GM23248 (cell line): ENCODE results near the gene OAF. TPM values are rescaled to one million over a fixed set of nuclear protein-coding genes. Genes with fewer than 3 reads are reported as not detected.
"Not testable (repeated sequence)": the region's sequence is repeated elsewhere in the genome, so short reads cannot be mapped to it uniquely, and the experiment has no call there.

ENCODE experiments used
- DNase-seq: peaks from one replicate; pipeline ENCODE4 v3.0.0-alpha.2; 2015
- H2AFZ ChIP-seq: fragments of 200-600 bp; sonication (generic); 2 replicates; pipeline ENCODE4 v1.6.1; 2016; ENCODE audit warnings: antibody characterized with exemption
- H3F3A ChIP-seq: fragments of 200-600 bp; sonication (generic); 2 replicates; pipeline ENCODE4 v1.6.1; 2016; ENCODE audit warnings: mild to moderate bottlenecking, antibody characterized with exemption, mixed run types; ENCODE audit not compliant: insufficient read depth
- H3K27ac ChIP-seq: fragments of 200-600 bp; sonication (generic); 2 replicates; pipeline ENCODE4 v1.5.1; 2016; ENCODE audit warnings: mild to moderate bottlenecking
- H3K27me3 ChIP-seq: fragments of 200-600 bp; sonication (generic); replicated peaks from 2 replicates; pipeline ENCODE4 v1.6.1; 2016; ENCODE audit warnings: mild to moderate bottlenecking; ENCODE audit not compliant: insufficient read depth
- H3K36me3 ChIP-seq: fragments of 200-600 bp; sonication (generic); 2 replicates; pipeline ENCODE4 v1.6.1; 2016; ENCODE audit warnings: low read depth, mild to moderate bottlenecking
- H3K4me1 ChIP-seq: fragments of 200-600 bp; sonication (generic); 2 replicates; pipeline ENCODE4 v1.6.1; 2016; ENCODE audit warnings: mild to moderate bottlenecking; ENCODE audit not compliant: insufficient read depth
- H3K4me2 ChIP-seq: fragments of 200-600 bp; sonication (generic); one replicate; pipeline ENCODE4 v1.6.1; 2016; ENCODE audit warnings: mild to moderate bottlenecking; ENCODE audit not compliant: unreplicated experiment
- H3K4me3 ChIP-seq: fragments of 200-600 bp; sonication (generic); 2 replicates; pipeline ENCODE4 v1.5.1; 2016; ENCODE audit warnings: mild to moderate bottlenecking
- H3K79me2 ChIP-seq: fragments of 200-600 bp; sonication (generic); 2 replicates; pipeline ENCODE4 v1.6.1; 2016; ENCODE audit warnings: mild to moderate bottlenecking; ENCODE audit not compliant: insufficient read depth
- H3K9ac ChIP-seq: fragments of 200-600 bp; sonication (generic); 2 replicates; pipeline ENCODE4 v1.6.1; 2016; ENCODE audit warnings: mild to moderate bottlenecking
- H3K9me2 ChIP-seq: fragments of 200-600 bp; sonication (generic); 2 replicates; pipeline ENCODE4 v1.6.1; 2016; ENCODE audit warnings: mixed run types, mild to moderate bottlenecking, moderate library complexity; ENCODE audit not compliant: insufficient read depth
- H3K9me3 ChIP-seq: fragments of 200-600 bp; sonication (generic); one replicate; pipeline ENCODE4 v1.6.1; 2017; ENCODE audit warnings: low read depth
- H4K20me1 ChIP-seq: fragments of 200-600 bp; sonication (generic); 2 replicates; pipeline ENCODE4 v1.6.0; 2016; ENCODE audit not compliant: insufficient read depth
- EZH2 ChIP-seq: fragments of 200-600 bp; sonication (generic); IDR thresholded peaks from 2 replicates; pipeline ENCODE4 v1.6.1; 2018; ENCODE audit warnings: antibody characterized with exemption, mild to moderate bottlenecking; ENCODE audit not compliant: insufficient read depth, poor library complexity, severe bottlenecking
- EZH2phosphoT487 ChIP-seq: fragments of 200-600 bp; sonication (generic); IDR thresholded peaks from 2 replicates; pipeline ENCODE4 v1.6.1; 2018; ENCODE audit warnings: antibody characterized with exemption, moderate library complexity, mild to moderate bottlenecking, low read depth; ENCODE audit not compliant: insufficient read depth
- WGBS, 2 experiments: methylation state at CpG; one replicate each; pipeline ENCODE4 v1.1.6; 2015 to 2017; ENCODE audit warnings: low lambda C conversion rate in 2 of 2, low coverage in 1 of 2; ENCODE audit errors: missing lambda C conversion rate in 2 of 2; 5-methylcytosine and 5-hydroxymethylcytosine counted together
- in situ Hi-C: fragments of 300-500 bp; cut with MboI; formaldehyde crosslinking; loops from 2 replicates; pipeline ENCODE4 v1.15.0; 2020
- polyA plus RNA-seq: library from polyadenylated mRNA; unstranded; fragments of >200 nt; fragmentation: Nextera tagmentation; extraction: Ambion mirVana; gene quantifications from 2 replicates; pipeline ENCODE4 v1.2.1, GENCODE V29; 2016
- total RNA-seq: library from RNA; depleted of rRNA; stranded (reverse); fragments of >200 nt; shearing (Covaris generic); gene quantifications from 2 replicates; pipeline ENCODE4 v1.2.3, GENCODE V29; 2014

Gene OAF
- total and polyA plus RNA-seq, 2 experiments from 2014 or later = 80.0 to 116 TPM

DNA sequence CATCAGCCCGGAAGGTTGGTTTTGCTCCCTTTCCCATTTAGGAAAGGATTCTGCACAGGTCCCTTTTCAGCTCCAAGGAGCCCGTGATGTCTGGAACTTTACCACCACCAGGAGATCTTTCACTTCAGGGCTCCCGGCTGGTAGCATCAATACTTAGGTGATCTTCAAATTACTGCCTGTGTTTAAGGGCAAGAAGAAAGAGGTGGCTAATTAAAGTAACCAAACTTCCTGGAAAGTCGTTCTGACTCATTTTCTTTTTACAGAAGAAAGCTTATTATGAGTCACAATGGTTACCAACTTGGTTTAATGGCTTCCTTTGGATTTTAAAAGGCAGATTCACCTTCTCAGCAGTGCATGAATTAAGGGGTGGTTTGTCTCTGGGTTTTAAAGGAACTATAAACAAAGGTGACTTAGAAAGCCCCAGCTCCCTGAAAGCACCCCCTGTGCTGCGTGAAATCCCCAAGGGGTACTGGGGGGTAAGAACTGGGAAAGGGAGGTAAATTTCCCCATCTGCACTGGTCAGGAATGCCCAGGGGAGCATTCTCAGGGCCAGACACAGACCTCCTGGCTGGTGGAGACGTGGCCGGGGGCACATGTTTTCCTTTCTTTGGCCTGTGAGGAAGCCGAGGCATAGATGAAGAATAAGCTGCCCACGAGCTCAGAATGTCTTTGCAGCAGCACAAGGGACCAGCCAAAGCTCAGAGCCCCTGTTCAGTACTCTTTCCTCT lies 37.9 kb downstream of the OAF start:
- H3K9me3 ChIP-seq = no peaks in the 10 kb centered on the region
- peaks cover 14% of the 10 kb centered on the region for H3F3A ChIP-seq
- peak overlapping the region; percentile 39 for H3K4me2 ChIP-seq
- H3K4me1 ChIP-seq = peaks cover 12% of the 10 kb centered on the region; the same call in 1 of the 2 replicates
- DNase-seq = peak; percentile 85
- H4K20me1 ChIP-seq = no peaks in the 10 kb centered on the region
- no peak for TF ChIP-seq EZH2phosphoT487
- no peak for TF ChIP-seq EZH2
- H3K27ac ChIP-seq = no peak overlapping the region
- 41 to 49% methylated on average over 9 of the region's 9 CpGs for WGBS, 2 experiments
- peaks cover 12% of the 10 kb centered on the region for H3K27me3 ChIP-seq
- no peaks in the 10 kb centered on the region for H3K9me2 ChIP-seq
- no peak overlapping the region for H3K4me3 ChIP-seq
- H3K9ac ChIP-seq = no peak overlapping the region
- no peaks in the 10 kb centered on the region for H3K79me2 ChIP-seq
- no peaks in the 10 kb centered on the region for H3K36me3 ChIP-seq
- in situ Hi-C loops = no loop called here
- H2AFZ ChIP-seq = no peak overlapping the region

DNA sequence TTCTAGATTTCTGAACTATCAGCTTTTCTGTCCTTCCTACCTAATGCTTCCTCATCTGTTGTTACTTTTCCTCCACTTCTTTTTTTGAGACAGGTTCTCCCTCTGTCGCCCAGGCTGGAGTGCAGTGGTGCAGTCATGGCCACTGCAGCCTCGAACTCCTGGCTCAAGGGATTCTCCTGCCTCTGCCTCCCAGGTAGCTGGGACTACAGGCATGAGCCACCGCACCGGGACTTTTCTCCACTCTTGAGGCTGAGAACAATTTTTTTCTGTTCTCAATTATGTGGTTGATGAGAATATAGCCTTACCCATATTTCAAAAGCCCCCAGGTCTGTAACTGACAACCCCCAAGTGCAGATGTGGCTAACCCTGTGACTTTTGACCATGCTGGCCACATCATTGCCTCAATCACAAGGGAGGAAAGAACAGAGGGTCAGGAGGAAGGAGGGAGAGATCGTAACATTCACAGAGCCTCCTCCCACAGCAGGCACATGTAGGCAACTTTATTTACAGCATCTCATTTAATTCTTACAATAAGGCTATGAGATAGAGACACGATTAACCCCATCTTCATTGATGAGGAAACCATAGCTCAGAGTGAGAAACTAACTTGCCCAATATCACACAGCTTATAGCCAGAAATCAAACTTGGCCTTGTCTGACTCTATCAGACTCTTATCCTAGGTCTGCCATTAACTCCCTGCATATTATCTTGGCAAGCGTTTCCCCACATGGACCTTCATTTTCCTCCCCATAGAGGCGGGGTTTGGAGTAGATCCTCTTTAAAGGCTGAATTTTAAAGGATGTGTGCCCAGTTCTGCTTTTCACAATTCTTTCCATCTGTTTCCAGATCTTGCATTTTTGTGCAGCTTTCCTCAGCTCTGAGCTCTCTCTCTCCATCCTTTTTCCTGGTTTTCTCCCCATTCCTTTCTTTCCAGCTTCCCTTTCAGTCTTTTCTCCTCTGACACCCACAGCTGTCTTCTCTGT lies 38.7 kb downstream of the OAF start:
- H3K4me2 ChIP-seq = no peak overlapping the region
- H3K9me2 ChIP-seq = no peaks in the 10 kb centered on the region
- no peaks in the 10 kb centered on the region for H3K79me2 ChIP-seq
- H3K9me3 ChIP-seq = no peaks in the 10 kb centered on the region
- no peak for DNase-seq
- H3F3A ChIP-seq = peaks cover 14% of the 10 kb centered on the region
- no peak overlapping the region for H3K27ac ChIP-seq
- no peak overlapping the region for H2AFZ ChIP-seq
- no peaks in the 10 kb centered on the region for H4K20me1 ChIP-seq
- H3K9ac ChIP-seq = no peak overlapping the region
- no peaks in the 10 kb centered on the region for H3K36me3 ChIP-seq
- H3K4me1 ChIP-seq = peaks cover 12% of the 10 kb centered on the region; the same call in 1 of the 2 replicates
- WGBS, 2 experiments = 74 to 77% methylated on average over 8 of the region's 8 CpGs
- in situ Hi-C loops = no loop called here
- peaks cover 21% of the 10 kb centered on the region for H3K27me3 ChIP-seq
- no peak overlapping the region for H3K4me3 ChIP-seq
- no peak for TF ChIP-seq EZH2
- no peak for TF ChIP-seq EZH2phosphoT487

DNA sequence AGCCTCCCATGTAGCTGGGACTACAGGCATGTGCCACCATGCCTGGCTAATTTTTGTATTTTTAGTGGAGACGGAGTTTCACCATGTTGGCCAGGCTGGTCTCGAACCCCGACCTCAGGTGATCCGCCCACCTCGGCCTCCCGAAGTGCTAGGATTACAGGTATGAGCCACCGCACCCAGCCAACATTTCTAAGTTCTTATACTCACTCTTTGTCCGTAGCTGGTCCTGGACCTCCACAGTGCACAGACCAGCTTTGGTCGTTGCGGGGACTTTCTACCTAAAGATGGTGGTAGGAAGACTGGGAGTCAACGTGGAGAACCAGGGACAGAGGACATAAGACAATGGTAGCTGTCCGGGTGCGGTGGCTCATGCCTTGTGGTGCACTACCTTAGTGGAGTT lies 42.5 kb downstream of the OAF start:
- H3F3A ChIP-seq = peaks cover 10% of the 10 kb centered on the region
- H3K79me2 ChIP-seq, DNase-seq, H3K4me3 ChIP-seq, H3K27ac ChIP-seq, H3K4me1 ChIP-seq, H4K20me1 ChIP-seq, in situ Hi-C loops, H3K36me3 ChIP-seq, H3K4me2 ChIP-seq, H3K9me3 ChIP-seq, H3K9ac ChIP-seq, H3K9me2 ChIP-seq, H2AFZ ChIP-seq: not testable (repeated sequence)
- peaks cover 47% of the 10 kb centered on the region for H3K27me3 ChIP-seq
- WGBS, 2 experiments = 81 to 84% methylated on average over 13 of the region's 13 CpGs

DNA sequence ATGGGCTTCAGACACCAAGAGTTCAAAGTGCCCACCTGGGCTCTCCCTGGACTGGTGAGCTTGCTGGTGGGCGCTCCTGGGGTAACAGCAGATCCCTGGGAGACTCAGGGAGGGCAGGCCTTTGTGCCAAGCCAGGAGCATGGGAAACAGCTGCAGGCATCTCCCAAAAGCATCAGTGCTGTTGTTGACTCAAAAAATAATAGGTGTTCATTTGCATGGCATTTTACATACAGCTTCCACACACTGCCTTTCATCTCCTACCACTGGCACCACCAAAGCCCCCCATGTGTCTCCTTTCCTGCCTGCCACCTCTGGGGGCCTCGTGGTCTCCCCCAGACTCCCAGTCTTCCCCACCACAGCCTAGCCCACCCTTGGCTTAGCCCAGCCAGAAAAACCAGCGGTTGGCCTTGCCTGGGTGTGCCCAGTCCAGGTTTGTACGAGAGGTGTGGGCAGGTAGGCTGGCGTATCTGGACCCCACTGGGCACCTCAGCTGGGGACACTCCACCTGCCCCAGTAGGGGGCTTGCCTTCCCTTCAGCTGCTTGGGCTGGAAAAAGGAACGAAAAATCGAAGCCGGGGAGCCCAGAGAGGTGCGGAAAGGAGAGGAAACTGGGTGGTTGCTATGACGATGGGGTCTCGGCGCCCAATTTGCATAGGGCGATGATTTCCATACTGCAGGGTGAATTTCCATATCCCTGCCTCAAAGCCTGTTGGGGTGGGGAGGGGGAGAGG lies 44.1 kb downstream of the OAF start:
- Histone ChIP-seq H3K9ac (no peak overlapping the region), H3K27me3 (peaks cover 63% of the 10 kb centered on the region), H3K4me2 (no peak overlapping the region), H3K79me2 (no peaks in the 10 kb centered on the region), H3K9me2 (no peaks in the 10 kb centered on the region), H4K20me1 (no peaks in the 10 kb centered on the region), H3K36me3 (no peaks in the 10 kb centered on the region), H3K4me1 (no peaks in the 10 kb centered on the region), H3K9me3 (no peaks in the 10 kb centered on the region), H3F3A (no peaks in the 10 kb centered on the region), H3K4me3 (no peak overlapping the region), H3K27ac (no peak overlapping the region), H2AFZ (no peak overlapping the region)
- no peak for TF ChIP-seq EZH2
- DNase-seq = no peak
- 18 to 20% methylated on average over 13 of the region's 13 CpGs for WGBS, 2 experiments
- in situ Hi-C loops = no loop called here
